PC-3 (cell line): Measurements from ENCODE around the gene ZSWIM4. TPM values are rescaled to one million over a fixed set of nuclear protein-coding genes. Genes with fewer than 3 reads are reported as not detected.

Experiments used
- ATAC-seq: fragments of 200-7000 bp; cut with Tn5 transposase; 2 replicates; pipeline ENCODE4 v1.9.1; 2020; ENCODE audit warnings: mild to moderate bottlenecking, moderate library complexity
- BruUV-seq: library from RNA; stranded (reverse); fragments of 400-500 nt; replicated peaks from 2 replicates; lab custom pipeline; 2021; lab: Mats Ljungman, UMichigan
- CTCF ChIA-PET: fragments of 300-600 bp; sonication (Branson Sonifier 250); formaldehyde crosslinking; loops from one replicate; lab custom pipeline; 2022; ENCODE audit warnings: antibody characterized with exemption; lab: Charles Lee
- POLR2A ChIA-PET: fragments of 300-600 bp; sonication (Branson Sonifier 250); formaldehyde crosslinking; loops from one replicate; lab custom pipeline; 2022; ENCODE audit warnings: antibody characterized with exemption; ENCODE audit not compliant: unreplicated experiment; lab: Charles Lee
- DNase-seq: peaks from one replicate; pipeline ENCODE4 v3.0.0-alpha.2; 2015
- H2AFZ ChIP-seq: fragments of 300-600 bp; sonication (generic); 2 replicates; pipeline ENCODE4 v1.6.0; 2016; ENCODE audit warnings: antibody characterized with exemption, low read length
- H3F3A ChIP-seq: fragments of 300-600 bp; sonication (generic); one replicate; pipeline ENCODE4 v1.6.0; 2017; ENCODE audit warnings: antibody characterized with exemption, low read length, control low read depth, mild to moderate bottlenecking; ENCODE audit not compliant: unreplicated experiment
- H3K27ac ChIP-seq: fragments of 300-600 bp; sonication (generic); 2 replicates; pipeline ENCODE4 v1.5.1; 2016; ENCODE audit warnings: mild to moderate bottlenecking, low read length
- H3K27me3 ChIP-seq: fragments of 300-600 bp; sonication (generic); 2 replicates; pipeline ENCODE4 v1.6.1; 2016; ENCODE audit warnings: low read length, mixed read lengths
- H3K36me3 ChIP-seq: fragments of 300-600 bp; sonication (generic); 2 replicates; pipeline ENCODE4 v1.6.1; 2016; ENCODE audit warnings: low read depth, mixed run types, low read length, mixed read lengths
- H3K4me1 ChIP-seq: fragments of 300-600 bp; sonication (generic); 2 replicates; pipeline ENCODE4 v1.5.1; 2016; ENCODE audit warnings: low read length; ENCODE audit not compliant: insufficient read depth
- H3K4me2 ChIP-seq: fragments of 300-600 bp; sonication (generic); 2 replicates; pipeline ENCODE4 v1.6.0; 2016; ENCODE audit warnings: low read length
- H3K4me3 ChIP-seq: fragments of 300-600 bp; sonication (generic); 2 replicates; pipeline ENCODE4 v1.5.1; 2016; ENCODE audit warnings: mild to moderate bottlenecking, low read length, mixed read lengths
- H3K79me2 ChIP-seq: fragments of 300-600 bp; sonication (generic); 2 replicates; pipeline ENCODE4 v1.6.1; 2017; ENCODE audit warnings: low read length, mixed read lengths
- H3K9ac ChIP-seq: fragments of 300-600 bp; sonication (generic); 2 replicates; pipeline ENCODE4 v1.6.0; 2016; ENCODE audit warnings: mild to moderate bottlenecking, low read length
- H3K9me2 ChIP-seq: fragments of 300-600 bp; sonication (generic); replicated peaks from 2 replicates; pipeline ENCODE4 v1.6.1; 2016; ENCODE audit warnings: mixed run types, low read length, mixed read lengths
- H3K9me3 ChIP-seq: fragments of 300-600 bp; sonication (generic); 2 replicates; pipeline ENCODE4 v1.6.1; 2016; ENCODE audit warnings: low read length, mixed read lengths
- H4K20me1 ChIP-seq: fragments of 300-600 bp; sonication (generic); 2 replicates; pipeline ENCODE4 v1.6.1; 2016; ENCODE audit warnings: low read length, mixed read lengths
- CTCF ChIP-seq: fragments of 300-600 bp; sonication (generic); conservative IDR thresholded peaks from 2 replicates; pipeline ENCODE4 v1.5.1; 2017; ENCODE audit warnings: antibody characterized with exemption, low read depth, mild to moderate bottlenecking, low read length
- EZH2 ChIP-seq: fragments of 300-600 bp; sonication (generic); IDR thresholded peaks from one replicate; pipeline ENCODE4 v1.6.1; 2017; ENCODE audit warnings: antibody characterized with exemption, mild to moderate bottlenecking, low read length; ENCODE audit not compliant: unreplicated experiment
- EZH2phosphoT487 ChIP-seq: fragments of 300-600 bp; sonication (generic); IDR thresholded peaks from 2 replicates; pipeline ENCODE4 v1.6.1; 2018; ENCODE audit warnings: mild to moderate bottlenecking, antibody characterized with exemption, low read length, borderline replicate concordance
- intact Hi-C: fragments of 100-400 bp; cut with micrococcal nuclease; formaldehyde crosslinking; loops from 2 replicates; pipeline ENCODE4 v1.9.0; 2023
- total RNA-seq: library from RNA; depleted of rRNA; stranded (reverse); fragments of >200 nt; gene quantifications from 2 replicates; pipeline ENCODE4 v1.2.3, GENCODE V29; 2014

The ZSWIM4 gene
- total RNA-seq, 1 experiment from 2014 or later: 8.0 TPM

- no peak overlapping the region for H3K4me2 ChIP-seq
- intact Hi-C loops: loop anchor here (2.0 to 10.0 kb wide), 2 partner anchors 57 to 291 kb away; partner anchors contain the start of gene MISP3
These were observed 11.4 kb upstream of the ZSWIM4 start for GRCh38 chr19:13783565-13784500.

GRCh38 chr19:13784731-13785452, 10.4 kb upstream of the ZSWIM4 start:
- Histone ChIP-seq H3K9me3 (no peaks in the 10 kb centered on the region), H4K20me1 (no peaks in the 10 kb centered on the region), H3K4me2 (peak overlapping the region; percentile 67), H3K27me3 (no peaks in the 10 kb centered on the region), H3K79me2 (no peaks in the 10 kb centered on the region), H3K9me2 (no peaks in the 10 kb centered on the region), H3K27ac (no peak overlapping the region), H3K4me3 (no peak overlapping the region; the same call in 1 of the 2 replicates), H3K4me1 (peaks cover 19% of the 10 kb centered on the region), H2AFZ (peak overlapping the region; percentile 74), H3F3A (peaks cover 7% of the 10 kb centered on the region), H3K9ac (no peak overlapping the region), H3K36me3 (no peaks in the 10 kb centered on the region)
- intact Hi-C loops: loop anchor here (1.0 to 10.0 kb wide), 3 partner anchors 56 to 290 kb away; partner anchors contain the start of gene MISP3
- ChIA-PET POLR2A (interaction anchor here (0.6 to 0.7 kb wide), 2 partner anchors 10 to 220 kb away, joined by 3 to 13 read pairs; partner anchors contain the start of gene ZSWIM4), CTCF (interaction anchor here (0.6 to 0.8 kb wide), 7 partner anchors 13 to 352 kb away, joined by 3 to 12 read pairs (median 7); partner anchors contain the start of gene ASF1B)
- TF ChIP-seq CTCF: peak; percentile 90
- no peak for TF ChIP-seq EZH2
- DNase-seq: peak; percentile 86
- no TSS peak for BruUV-seq
- ATAC-seq: peak; percentile 81

More at GRCh38 chr19:13783565-13784500, 11.4 kb upstream of the ZSWIM4 start:
- no peak overlapping the region for H2AFZ ChIP-seq
- H3K9me2 ChIP-seq: no peaks in the 10 kb centered on the region
- H3K36me3 ChIP-seq: peaks cover 7% of the 10 kb centered on the region; the same call in 1 of the 2 replicates
- H3K9ac ChIP-seq: no peak overlapping the region
- peaks cover 19% of the 10 kb centered on the region for H3K4me1 ChIP-seq
- no peak for TF ChIP-seq CTCF
- no peak for TF ChIP-seq EZH2
- no peak for TF ChIP-seq EZH2phosphoT487
- no peak overlapping the region for H3K4me3 ChIP-seq
- no peak for ATAC-seq
- no peak for DNase-seq
- no peaks in the 10 kb centered on the region for H4K20me1 ChIP-seq
- ChIA-PET CTCF (interaction anchor here (0.6 to 2.7 kb wide), 9 partner anchors 10 to 353 kb away, joined by 3 to 19 read pairs (median 7); partner anchors contain the start of gene ASF1B), POLR2A (interaction anchor here (0.5 to 0.7 kb wide), 5 partner anchors 11 to 221 kb away, joined by 3 to 13 read pairs (median 4); partner anchors contain the start of genes MRI1 and ZSWIM4)
- H3F3A ChIP-seq: peaks cover 7% of the 10 kb centered on the region
- no peaks in the 10 kb centered on the region for H3K79me2 ChIP-seq
- no peak overlapping the region for H3K27ac ChIP-seq
- H3K9me3 ChIP-seq: no peaks in the 10 kb centered on the region
- no TSS peak for BruUV-seq
- no peaks in the 10 kb centered on the region for H3K27me3 ChIP-seq
